Upper lobe of left lung (tissue), 6 donors: ENCODE data around the gene SPATA22. TPM values are rescaled to one million over a fixed set of nuclear protein-coding genes. Genes with fewer than 3 reads are reported as not detected.

Source experiments
- ATAC-seq, 2 donors: fragments of 200-7000 bp; cut with Tn5 transposase; one replicate each; pipeline ENCODE4 v1.9.1; 2022; ENCODE audit warnings: mild to moderate bottlenecking in 2 of 2, moderate library complexity in 2 of 2; ENCODE audit not compliant: low FRiP score in 2 of 2
- DNase-seq, 2 donors: peaks; one replicate each; pipeline ENCODE4 v3.0.0-alpha.2; 2019 to 2020
- H3K27ac ChIP-seq, 4 donors: fragments of 200-600 bp; sonication (generic); one replicate each; pipeline ENCODE4 v1.5.1; 2016 to 2019
- H3K27me3 ChIP-seq, 4 donors: fragments of 200-600 bp; sonication (generic); one replicate each; pipeline ENCODE4 v1.5.1; 2017 to 2019
- H3K36me3 ChIP-seq, 4 donors: fragments of 200-600 bp; sonication (generic); one replicate each; pipeline ENCODE4 v1.5.1; 2016 to 2019
- H3K4me1 ChIP-seq, 4 donors: fragments of 200-600 bp; sonication (generic); one replicate each; pipeline ENCODE4 v1.5.1; 2018 to 2019
- H3K4me3 ChIP-seq, 4 donors: fragments of 200-600 bp; sonication (generic); one replicate each; pipeline ENCODE4 v1.5.1; 2017 to 2019; ENCODE audit warnings: mild to moderate bottlenecking in 2 of 4, moderate library complexity in 1 of 4
- H3K9me3 ChIP-seq, 4 donors: fragments of 200-600 bp; sonication (generic); one replicate each; pipeline ENCODE4 v1.5.1; 2018 to 2019
- EP300 ChIP-seq, 4 donors: sonication (generic); formaldehyde crosslinking; IDR thresholded peaks; one replicate each; pipeline ENCODE4 v1.5.1; 2017; ENCODE audit warnings: antibody characterized with exemption in 4 of 4, control low read depth in 2 of 4
- POLR2A ChIP-seq, 4 donors: fragments of 450-650 bp; IDR thresholded peaks; one replicate each; pipeline ENCODE4 v1.5.1; 2016 to 2017; ENCODE audit warnings: antibody characterized with exemption in 4 of 4, mild to moderate bottlenecking in 2 of 4
- POLR2AphosphoS5 ChIP-seq, 2 donors: sonication (generic); formaldehyde crosslinking; IDR thresholded peaks; one replicate each; pipeline ENCODE4 v1.5.1; 2017; ENCODE audit warnings: antibody characterized with exemption in 2 of 2
- WGBS, 2 donors: methylation state at CpG; one replicate each; pipeline ENCODE4 v1.1.5; 2017 to 2018; 5-methylcytosine and 5-hydroxymethylcytosine counted together
- total RNA-seq, 6 donors: library from RNA; depleted of rRNA in 4 of 6; stranded (reverse); fragments of >200 nt in 4 of 6; gene quantifications; one replicate each; pipeline versions ENCODE4 v1.1.0 to v1.2.1, GENCODE V29; 2016 to 2021
- TF ChIP-seq, protein P1 (sequence below), 6 experiments: fragments of 450-650 bp in 4 of 6; fragments of 200-600 bp in 2 of 6; sonication (generic) in 2 of 6; IDR thresholded peaks; one replicate each; pipeline ENCODE4 v1.5.1; 2016 to 2019; ENCODE audit warnings: antibody characterized with exemption in 6 of 6
- donor health status: DM: no; HTN: no; CAD: no; lungs with moderate emphysema.
- donor health status: DM: no; HTN: yes; CAD: no; lungs with severe emphysema.

The SPATA22 gene
- total RNA-seq, 6 donors from 2014 or later: 0.20 to 2.1 TPM; not detected in 4

DNA sequence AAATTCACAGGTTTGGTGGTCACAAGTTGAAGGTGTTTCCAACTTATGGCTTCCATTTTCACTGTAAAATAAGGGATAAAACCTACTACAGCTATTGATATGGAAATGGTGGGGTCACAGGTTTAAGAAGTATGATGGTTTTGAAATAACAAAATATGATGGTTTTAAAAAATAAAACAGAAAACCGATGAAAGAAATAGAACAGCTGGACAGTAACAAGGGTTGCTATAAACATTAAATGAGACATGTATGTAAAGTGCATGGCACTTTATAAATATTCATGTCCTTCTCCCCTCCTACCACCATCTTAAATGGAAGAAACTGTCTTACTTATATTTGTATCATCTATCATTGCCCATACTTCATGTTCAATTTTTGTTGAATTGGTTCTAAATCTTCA, 35.5 kb upstream of the SPATA22 start:
- H3K4me3 ChIP-seq: no peak overlapping the region
- 63 to 68% methylated on average over 1 of the region's 1 CpG for WGBS, 2 donors
- H3K27ac ChIP-seq: no peak overlapping the region
- no peaks in the 10 kb centered on the region for H3K4me1 ChIP-seq
- ATAC-seq (no peak), DNase-seq (no peak)
- no peaks in the 10 kb centered on the region for H3K27me3 ChIP-seq
- no peaks in the 10 kb centered on the region for H3K36me3 ChIP-seq
- H3K9me3 ChIP-seq: no peaks in the 10 kb centered on the region
- no peak for TF ChIP-seq POLR2AphosphoS5 (IDR thresholded peaks at IDR 0.05)
- no peak for TF ChIP-seq POLR2A (IDR thresholded peaks at IDR 0.05)
- TF ChIP-seq EP300 (IDR thresholded peaks at IDR 0.05): no peak
- TF ChIP-seq, protein P1, sequence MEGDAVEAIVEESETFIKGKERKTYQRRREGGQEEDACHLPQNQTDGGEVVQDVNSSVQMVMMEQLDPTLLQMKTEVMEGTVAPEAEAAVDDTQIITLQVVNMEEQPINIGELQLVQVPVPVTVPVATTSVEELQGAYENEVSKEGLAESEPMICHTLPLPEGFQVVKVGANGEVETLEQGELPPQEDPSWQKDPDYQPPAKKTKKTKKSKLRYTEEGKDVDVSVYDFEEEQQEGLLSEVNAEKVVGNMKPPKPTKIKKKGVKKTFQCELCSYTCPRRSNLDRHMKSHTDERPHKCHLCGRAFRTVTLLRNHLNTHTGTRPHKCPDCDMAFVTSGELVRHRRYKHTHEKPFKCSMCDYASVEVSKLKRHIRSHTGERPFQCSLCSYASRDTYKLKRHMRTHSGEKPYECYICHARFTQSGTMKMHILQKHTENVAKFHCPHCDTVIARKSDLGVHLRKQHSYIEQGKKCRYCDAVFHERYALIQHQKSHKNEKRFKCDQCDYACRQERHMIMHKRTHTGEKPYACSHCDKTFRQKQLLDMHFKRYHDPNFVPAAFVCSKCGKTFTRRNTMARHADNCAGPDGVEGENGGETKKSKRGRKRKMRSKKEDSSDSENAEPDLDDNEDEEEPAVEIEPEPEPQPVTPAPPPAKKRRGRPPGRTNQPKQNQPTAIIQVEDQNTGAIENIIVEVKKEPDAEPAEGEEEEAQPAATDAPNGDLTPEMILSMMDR (IDR thresholded peaks at IDR 0.05): no peak

DNA sequence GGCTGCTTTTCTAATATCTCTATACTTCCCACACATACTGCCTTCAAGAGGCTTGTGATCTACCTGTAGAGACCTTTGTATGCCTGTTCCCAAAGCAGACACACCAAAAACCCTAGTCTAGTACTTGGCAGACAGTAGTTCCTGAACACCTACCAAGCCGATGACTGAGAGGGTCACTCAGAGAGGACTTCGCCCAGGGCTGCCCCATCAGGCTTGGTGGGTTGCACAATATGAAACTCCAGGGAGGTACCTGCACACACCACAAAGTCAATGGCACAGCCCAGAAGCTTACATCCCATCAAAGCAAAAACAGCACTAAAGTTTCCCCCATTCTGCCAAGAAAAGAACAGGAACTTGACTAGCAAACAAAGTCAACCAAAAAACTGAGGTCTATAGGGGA, 34.4 kb upstream of the SPATA22 start:
- ATAC-seq: no peak
- no peak for TF ChIP-seq POLR2AphosphoS5 (IDR thresholded peaks at IDR 0.05)
- TF ChIP-seq POLR2A (IDR thresholded peaks at IDR 0.05): no peak
- Histone ChIP-seq H3K27me3 (no peaks in the 10 kb centered on the region), H3K4me1 (no peaks in the 10 kb centered on the region), H3K27ac (no peak overlapping the region), H3K9me3 (peaks cover 0 to 2% (median 0%) of the 10 kb centered on the region in 4 donors), H3K4me3 (no peak overlapping the region), H3K36me3 (no peaks in the 10 kb centered on the region)
- DNase-seq: no peak
- WGBS, 2 donors: 95 to 96% methylated on average over 2 of the region's 2 CpGs

DNA sequence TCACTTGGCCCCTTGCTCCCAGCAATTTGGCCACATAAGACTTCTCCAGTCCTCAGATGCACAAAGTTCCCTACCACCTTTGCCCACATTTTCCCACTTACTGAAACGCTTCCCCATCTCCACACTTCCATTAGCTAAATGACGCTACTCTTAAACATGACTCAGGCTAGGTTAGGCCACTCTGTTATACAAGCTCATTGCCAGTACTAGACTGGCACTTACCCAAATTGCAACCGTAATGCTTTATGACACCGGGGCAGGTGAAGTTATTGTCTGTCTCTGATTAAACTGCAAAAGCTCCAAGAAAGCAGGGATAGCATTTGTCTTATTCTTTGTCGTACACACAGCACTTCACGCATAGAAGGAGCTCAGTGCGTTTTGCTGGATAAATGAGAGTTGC, 33.4 kb upstream of the SPATA22 start:
- ATAC-seq: no peak

DNA sequence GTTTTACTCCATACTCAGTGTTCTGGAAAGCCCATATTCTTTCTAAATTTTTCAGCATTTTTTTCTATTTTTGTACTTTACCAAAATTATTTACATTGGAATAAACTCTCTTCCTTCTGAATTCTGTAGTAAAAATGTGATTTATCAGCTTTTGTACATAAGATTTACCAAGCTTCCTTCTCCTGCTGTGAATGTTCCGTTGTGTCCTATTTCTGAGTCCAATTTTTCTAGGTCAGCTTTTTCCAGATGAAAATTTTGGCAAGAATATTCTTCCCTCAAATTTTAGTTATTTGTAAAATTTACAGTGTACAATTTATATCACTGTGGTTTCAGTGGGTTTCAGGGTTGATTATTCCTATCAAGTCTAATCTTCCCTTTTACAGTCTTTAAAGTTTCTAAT, 31.7 kb upstream of the SPATA22 start:
- ATAC-seq (no peak), DNase-seq (no peak)
- Histone ChIP-seq H3K4me1 (no peaks in the 10 kb centered on the region), H3K9me3 (peaks cover 0 to 3% (median 0%) of the 10 kb centered on the region in 4 donors), H3K27ac (no peak overlapping the region), H3K36me3 (no peaks in the 10 kb centered on the region), H3K4me3 (no peak overlapping the region), H3K27me3 (no peaks in the 10 kb centered on the region)
- WGBS, 2 donors: 66 to 67% methylated on average over 1 of the region's 1 CpG
- TF ChIP-seq, protein P1 (IDR thresholded peaks at IDR 0.05): no peak
- TF ChIP-seq POLR2AphosphoS5 (IDR thresholded peaks at IDR 0.05) (no peak), EP300 (IDR thresholded peaks at IDR 0.05) (no peak), POLR2A (IDR thresholded peaks at IDR 0.05) (no peak)

More for the DNA sequence above, 33.4 kb upstream of the SPATA22 start:
- Histone ChIP-seq H3K9me3 (peaks cover 0 to 3% (median 0%) of the 10 kb centered on the region in 4 donors), H3K4me1 (no peaks in the 10 kb centered on the region), H3K36me3 (no peaks in the 10 kb centered on the region), H3K27me3 (no peaks in the 10 kb centered on the region), H3K27ac (no peak overlapping the region), H3K4me3 (no peak overlapping the region)
- WGBS, 2 donors: 88 to 93% methylated on average over 7 of the region's 7 CpGs
- DNase-seq: no peak
- TF ChIP-seq, protein P1 (IDR thresholded peaks at IDR 0.05): no peak
- no peak for TF ChIP-seq EP300 (IDR thresholded peaks at IDR 0.05)
- no peak for TF ChIP-seq POLR2AphosphoS5 (IDR thresholded peaks at IDR 0.05)
- no peak for TF ChIP-seq POLR2A (IDR thresholded peaks at IDR 0.05)

DNA sequence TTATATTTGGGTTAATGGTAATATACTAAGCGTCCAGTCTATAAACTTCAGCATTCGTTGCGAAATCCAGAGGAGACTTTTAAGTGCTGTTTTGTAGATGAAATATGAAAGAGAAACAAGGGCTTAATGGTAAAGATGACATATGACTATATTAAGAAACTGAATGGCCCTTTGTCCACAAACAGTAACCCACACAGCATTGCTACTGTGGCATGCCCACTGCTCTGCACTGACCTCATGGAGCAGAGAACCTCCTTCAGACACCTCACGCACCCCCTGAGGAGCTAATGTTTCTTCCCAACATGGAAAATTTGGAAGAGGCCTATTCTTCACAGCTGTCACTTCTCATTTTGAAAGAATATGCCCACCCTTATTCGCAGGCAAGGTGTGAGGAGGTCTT, 30.8 kb upstream of the SPATA22 start:
- TF ChIP-seq POLR2AphosphoS5 (IDR thresholded peaks at IDR 0.05) (no peak), EP300 (IDR thresholded peaks at IDR 0.05) (no peak), POLR2A (IDR thresholded peaks at IDR 0.05) (no peak)
- TF ChIP-seq, protein P1 (IDR thresholded peaks at IDR 0.05): no peak
- Histone ChIP-seq H3K9me3 (peaks cover 0 to 3% (median 0%) of the 10 kb centered on the region in 4 donors), H3K4me3 (no peak overlapping the region), H3K36me3 (no peaks in the 10 kb centered on the region), H3K27ac (no peak overlapping the region), H3K4me1 (no peaks in the 10 kb centered on the region), H3K27me3 (no peaks in the 10 kb centered on the region)
- no peak for ATAC-seq
- 71 to 82% methylated on average over 4 to 5 of the region's 5 CpGs for WGBS, 2 donors
- no peak for DNase-seq
